Neuronal stem cell (in vitro differentiated cells): ENCODE results near the gene DNAJB11.

Experiments
- DNase-seq: peaks from one replicate; pipeline ENCODE4 v3.0.0-alpha.2; 2013; ENCODE audit warnings: low spot score
- H2AFZ ChIP-seq: one replicate; pipeline ENCODE4 v1.6.1; 2013; ENCODE audit warnings: mild to moderate bottlenecking, low read length, inconsistent platforms
- H2AK5ac ChIP-seq: 2 replicates; pipeline ENCODE4 v1.6.1; 2013; ENCODE audit warnings: low read depth, mild to moderate bottlenecking, inconsistent platforms, low read length, moderate library complexity, mixed read lengths
- H2BK120ac ChIP-seq: 2 replicates; pipeline ENCODE4 v1.6.1; 2013; ENCODE audit warnings: low read depth, mild to moderate bottlenecking, inconsistent platforms, low read length, moderate library complexity, mixed read lengths
- H2BK12ac ChIP-seq: one replicate; pipeline ENCODE4 v1.6.1; 2013; ENCODE audit warnings: low read length, inconsistent platforms
- H2BK15ac ChIP-seq: 2 replicates; pipeline ENCODE4 v1.6.1; 2013; ENCODE audit warnings: mild to moderate bottlenecking, low read length, inconsistent platforms, mixed read lengths
- H2BK5ac ChIP-seq: one replicate; pipeline ENCODE4 v1.6.1; 2013; ENCODE audit warnings: inconsistent platforms, mild to moderate bottlenecking, low read length, moderate library complexity
- H3K14ac ChIP-seq: one replicate; pipeline ENCODE4 v1.6.1; 2013; ENCODE audit warnings: low read length, inconsistent platforms
- H3K18ac ChIP-seq: 2 replicates; pipeline ENCODE4 v1.6.1; 2013; ENCODE audit warnings: low read length, inconsistent platforms
- H3K23ac ChIP-seq: 2 replicates; pipeline ENCODE4 v1.6.1; 2013; ENCODE audit warnings: low read depth, mild to moderate bottlenecking, mixed read lengths, low read length, inconsistent platforms; ENCODE audit not compliant: poor library complexity
- H3K27ac ChIP-seq: replicated peaks from 3 replicates; pipeline ENCODE4 v1.5.1; 2013; ENCODE audit warnings: low read length, inconsistent platforms
- H3K27me3 ChIP-seq, 3 experiments: 2 replicates each; pipeline ENCODE4 v1.6.1; 2013; ENCODE audit warnings: low read length in 3 of 3, mild to moderate bottlenecking in 2 of 3, inconsistent platforms in 1 of 3, low read depth in 1 of 3, mixed read lengths in 1 of 3, moderate library complexity in 1 of 3; ENCODE audit not compliant: control insufficient read depth in 3 of 3, insufficient read depth in 3 of 3
- H3K36me3 ChIP-seq, 2 donors: replicated peaks in 1 of 2; 2 replicates each; pipeline ENCODE4 v1.6.1; 2013; ENCODE audit warnings: low read length in 2 of 2; ENCODE audit not compliant: control insufficient read depth in 2 of 2, insufficient read depth in 2 of 2
- H3K4ac ChIP-seq: 2 replicates; pipeline ENCODE4 v1.6.1; 2013; ENCODE audit warnings: inconsistent platforms, mild to moderate bottlenecking, low read length, moderate library complexity
- H3K4me1 ChIP-seq, 2 donors: 1 replicate in 1 of 2; 2 replicates in 1 of 2; pipeline ENCODE4 v1.6.1; 2013; ENCODE audit warnings: low read length in 2 of 2, low read depth in 1 of 2; ENCODE audit not compliant: control insufficient read depth in 2 of 2, insufficient read depth in 1 of 2
- H3K4me2 ChIP-seq: one replicate; pipeline ENCODE4 v1.6.1; 2013; ENCODE audit warnings: mild to moderate bottlenecking, low read length, inconsistent platforms; ENCODE audit not compliant: insufficient read depth, poor library complexity, severe bottlenecking
- H3K4me3 ChIP-seq, 2 donors: 2 replicates each; pipeline ENCODE4 v1.5.1; 2013; ENCODE audit warnings: low read length in 2 of 2, mild to moderate bottlenecking in 2 of 2, inconsistent platforms in 1 of 2, moderate library complexity in 1 of 2
- H3K79me1 ChIP-seq: one replicate; pipeline ENCODE4 v1.6.1; 2013; ENCODE audit warnings: low read depth, mild to moderate bottlenecking, inconsistent platforms, low read length, moderate library complexity
- H3K9ac ChIP-seq: one replicate; pipeline ENCODE4 v1.6.1; 2013; ENCODE audit warnings: mild to moderate bottlenecking, low read depth, low read length, inconsistent platforms; ENCODE audit not compliant: poor library complexity
- H3K9me3 ChIP-seq, 2 donors: replicated peaks in 1 of 2; 2 replicates each; pipeline versions ENCODE3 to v1.6.1; 2013; ENCODE audit warnings: low read length in 2 of 2, mild to moderate bottlenecking in 2 of 2, inconsistent platforms in 1 of 2, low read depth in 1 of 2, mixed read lengths in 1 of 2, moderate library complexity in 1 of 2; ENCODE audit not compliant: control insufficient read depth in 2 of 2, insufficient read depth in 1 of 2
- H4K8ac ChIP-seq: one replicate; pipeline ENCODE4 v1.6.1; 2013; ENCODE audit warnings: low read depth, mild to moderate bottlenecking, inconsistent platforms, low read length, moderate library complexity
- H4K91ac ChIP-seq: one replicate; pipeline ENCODE4 v1.6.1; 2013; ENCODE audit warnings: low read length, low read depth, mild to moderate bottlenecking, inconsistent platforms; ENCODE audit not compliant: poor library complexity
- WGBS, 2 donors: extraction: QIAGEN DNeasy Blood & Tissue Kit; methylation state at CpG; one replicate each; pipeline ENCODE4 v1.1.7; 2013; ENCODE audit warnings: missing lambda C conversion rate in 2 of 2, mixed read lengths in 1 of 2; ENCODE audit not compliant: insufficient read length in 2 of 2, insufficient replicate concordance in 1 of 2; ENCODE audit errors: extremely low coverage in 2 of 2; 5-methylcytosine and 5-hydroxymethylcytosine counted together

Gene DNAJB11

GRCh38 chr3:186594591-186595113 is 24.1 kb downstream of the DNAJB11 start:
- H2AFZ ChIP-seq: no peak overlapping the region
- no peak overlapping the region for H2BK15ac ChIP-seq
- H3K79me1 ChIP-seq: no peaks in the 10 kb centered on the region
- H3K4me2 ChIP-seq: no peak overlapping the region
- no peaks in the 10 kb centered on the region for H3K36me3 ChIP-seq
- H3K23ac ChIP-seq: no peak overlapping the region
- no peak overlapping the region for H3K27ac ChIP-seq
- H3K4me3 ChIP-seq: no peak overlapping the region
- no peak for DNase-seq
- H2BK12ac ChIP-seq: no peak overlapping the region
- H3K9ac ChIP-seq: peak overlapping the region; percentile 36
- H3K14ac ChIP-seq: no peak overlapping the region
- no peaks in the 10 kb centered on the region for H3K9me3 ChIP-seq
- H2AK5ac ChIP-seq: no peak overlapping the region
- H3K4ac ChIP-seq: no peak overlapping the region
- H3K27me3 ChIP-seq: peaks cover 0 to 7% (median 0%) of the 10 kb centered on the region in 3 experiments
- H3K4me1 ChIP-seq: peaks cover 0 to 3% of the 10 kb centered on the region in 2 donors
- WGBS, 2 donors: no CpG with 5 or more reads among the region's 6 CpGs
- H4K91ac ChIP-seq: no peak overlapping the region
- H2BK5ac ChIP-seq: no peak overlapping the region
- H3K18ac ChIP-seq: no peak overlapping the region
- H2BK120ac ChIP-seq: no peak overlapping the region
- H4K8ac ChIP-seq: no peak overlapping the region

GRCh38 chr3:186596568-186597287 is 26.2 kb downstream of the DNAJB11 start:
- Histone ChIP-seq H3K27me3 (peaks cover 0 to 12% (median 0%) of the 10 kb centered on the region in 3 experiments), H2BK120ac (no peak overlapping the region), H3K23ac (no peak overlapping the region), H2BK12ac (no peak overlapping the region), H3K4me2 (peak overlapping the region; percentile 4), H3K4me1 (peaks cover 0 to 3% of the 10 kb centered on the region in 2 donors), H3K14ac (no peak overlapping the region), H2AFZ (peak overlapping the region; percentile 45), H3K79me1 (no peaks in the 10 kb centered on the region), H3K9ac (no peak overlapping the region), H3K4ac (no peak overlapping the region), H3K36me3 (no peaks in the 10 kb centered on the region), H3K4me3 (no peak overlapping the region), H3K27ac (no peak overlapping the region), H3K18ac (no peak overlapping the region), H4K91ac (no peak overlapping the region), H2AK5ac (no peak overlapping the region), H2BK5ac (no peak overlapping the region), H3K9me3 (no peaks in the 10 kb centered on the region), H4K8ac (peak overlapping the region; percentile 31), H2BK15ac (no peak overlapping the region)
- no peak for DNase-seq
- no CpG with 5 or more reads among the region's 17 CpGs for WGBS, 2 donors

GRCh38 chr3:186598108-186598784 is 27.7 kb downstream of the DNAJB11 start:
- no CpG with 5 or more reads among the region's 11 CpGs for WGBS, 2 donors
- H2AK5ac ChIP-seq: no peak overlapping the region
- no peak overlapping the region for H3K4ac ChIP-seq
- H2BK15ac ChIP-seq: no peak overlapping the region
- no peak overlapping the region for H2BK12ac ChIP-seq
- H3K27me3 ChIP-seq: peaks cover 0 to 12% (median 0%) of the 10 kb centered on the region in 3 experiments
- H2BK5ac ChIP-seq: no peak overlapping the region
- no peak overlapping the region for H3K18ac ChIP-seq
- H4K8ac ChIP-seq: peak overlapping the region; percentile 19
- H3K9me3 ChIP-seq: no peaks in the 10 kb centered on the region
- H3K23ac ChIP-seq: no peak overlapping the region
- no peak overlapping the region for H4K91ac ChIP-seq
- H3K4me1 ChIP-seq: peaks cover 0 to 5% of the 10 kb centered on the region in 2 donors
- H3K14ac ChIP-seq: no peak overlapping the region
- no peak overlapping the region for H3K4me3 ChIP-seq
- H2BK120ac ChIP-seq: no peak overlapping the region
- no peak overlapping the region for H3K4me2 ChIP-seq
- no peak overlapping the region for H2AFZ ChIP-seq
- no peak overlapping the region for H3K27ac ChIP-seq
- H3K79me1 ChIP-seq: no peaks in the 10 kb centered on the region
- no peak for DNase-seq
- no peak overlapping the region for H3K9ac ChIP-seq
- no peaks in the 10 kb centered on the region for H3K36me3 ChIP-seq

DNA sequence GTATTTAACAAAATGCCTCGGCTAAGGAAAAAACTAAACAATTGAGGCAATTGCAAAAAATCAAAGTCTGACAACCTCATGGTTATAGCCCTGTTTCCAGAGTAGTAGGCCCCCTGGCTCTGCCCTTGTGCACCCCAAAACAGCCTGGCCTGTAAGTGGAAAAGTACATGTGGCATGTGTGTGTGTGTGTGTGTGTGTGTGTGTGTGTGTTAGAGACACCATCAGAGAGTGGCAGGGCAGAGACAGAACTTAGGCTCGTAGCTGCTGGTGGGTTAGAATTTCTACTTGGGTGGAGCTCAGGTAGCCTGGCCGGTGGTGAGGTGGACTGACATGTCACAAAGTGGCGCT is 28.2 kb downstream of the DNAJB11 start:
- Histone ChIP-seq H3K4me3 (no peak overlapping the region), H4K8ac (no peak overlapping the region), H2AFZ (no peak overlapping the region), H3K4me1 (peaks cover 0 to 5% of the 10 kb centered on the region in 2 donors), H2BK12ac (no peak overlapping the region), H3K14ac (no peak overlapping the region), H2AK5ac (no peak overlapping the region), H3K4me2 (no peak overlapping the region), H3K27ac (no peak overlapping the region), H3K4ac (no peak overlapping the region), H3K9ac (no peak overlapping the region), H3K23ac (no peak overlapping the region), H3K36me3 (no peaks in the 10 kb centered on the region), H2BK15ac (no peak overlapping the region), H4K91ac (no peak overlapping the region), H2BK120ac (no peak overlapping the region), H3K79me1 (no peaks in the 10 kb centered on the region), H3K18ac (no peak overlapping the region), H3K27me3 (peaks cover 0 to 12% (median 0%) of the 10 kb centered on the region in 3 experiments), H3K9me3 (no peaks in the 10 kb centered on the region), H2BK5ac (no peak overlapping the region)
- WGBS, 2 donors: no CpG with 5 or more reads among the region's 4 CpGs
- no peak for DNase-seq
